Activated CD4-positive, CD25-positive, alpha-beta regulatory T cell treated with anti-CD3 and anti-CD28 coated beads, Interleukin-2, amount 50 U/mL, for 72 hours (primary cell): ENCODE data around the gene CHST1.

Experiments
- DNase-seq: peaks from one replicate; pipeline ENCODE4 v3.0.0; 2021

CHST1 gene

GRCh38 chr11:45603946-45604682 is 61.3 kb downstream of the CHST1 start:
- no peak for DNase-seq

GRCh38 chr11:45599161-45599943 is 66.1 kb downstream of the CHST1 start:
- DNase-seq, result no peak
